Measurements from ENCODE around the gene WDR87.
"Not testable (repeated sequence)": the region's sequence is repeated elsewhere in the genome, so short reads cannot be mapped to it uniquely, and the experiment has no call there.

Gene WDR87

GRCh38 chr19:37869766-37870340, 36.5 kb downstream of the WDR87 start:
- no peak overlapping the region for H2AFZ ChIP-seq (ENCODE audit: low read depth, low read length)
- TF ChIP-seq, protein P1, sequence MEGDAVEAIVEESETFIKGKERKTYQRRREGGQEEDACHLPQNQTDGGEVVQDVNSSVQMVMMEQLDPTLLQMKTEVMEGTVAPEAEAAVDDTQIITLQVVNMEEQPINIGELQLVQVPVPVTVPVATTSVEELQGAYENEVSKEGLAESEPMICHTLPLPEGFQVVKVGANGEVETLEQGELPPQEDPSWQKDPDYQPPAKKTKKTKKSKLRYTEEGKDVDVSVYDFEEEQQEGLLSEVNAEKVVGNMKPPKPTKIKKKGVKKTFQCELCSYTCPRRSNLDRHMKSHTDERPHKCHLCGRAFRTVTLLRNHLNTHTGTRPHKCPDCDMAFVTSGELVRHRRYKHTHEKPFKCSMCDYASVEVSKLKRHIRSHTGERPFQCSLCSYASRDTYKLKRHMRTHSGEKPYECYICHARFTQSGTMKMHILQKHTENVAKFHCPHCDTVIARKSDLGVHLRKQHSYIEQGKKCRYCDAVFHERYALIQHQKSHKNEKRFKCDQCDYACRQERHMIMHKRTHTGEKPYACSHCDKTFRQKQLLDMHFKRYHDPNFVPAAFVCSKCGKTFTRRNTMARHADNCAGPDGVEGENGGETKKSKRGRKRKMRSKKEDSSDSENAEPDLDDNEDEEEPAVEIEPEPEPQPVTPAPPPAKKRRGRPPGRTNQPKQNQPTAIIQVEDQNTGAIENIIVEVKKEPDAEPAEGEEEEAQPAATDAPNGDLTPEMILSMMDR (IDR thresholded peaks at IDR 0.05; ENCODE audit: low read depth, low read length), result no peak
- TF ChIP-seq EZH2phosphoT487 (IDR thresholded peaks at IDR 0.05; ENCODE audit: low read depth), result no peak
- H3K79me2 ChIP-seq (ENCODE audit: low read length), result no peaks in the 10 kb centered on the region
- H3K27ac ChIP-seq (ENCODE audit: low read length), result no peak overlapping the region
- H3K27me3 ChIP-seq (ENCODE audit: low read depth, low read length), result no peaks in the 10 kb centered on the region
- H3K4me2 ChIP-seq (ENCODE audit: low read length), result no peak overlapping the region
- H3K9ac ChIP-seq (ENCODE audit: low read length), result no peak overlapping the region
- H3K9me3 ChIP-seq (ENCODE audit: insufficient read depth, low read length), result peaks cover 6% of the 10 kb centered on the region; the same call in 1 of the 2 replicates
- H3K36me3 ChIP-seq (replicated peaks; ENCODE audit: low read depth, low read length), result no peaks in the 10 kb centered on the region
- H4K20me1 ChIP-seq (ENCODE audit: insufficient read depth, low read length), result no peaks in the 10 kb centered on the region
- no peak overlapping the region for H3K4me3 ChIP-seq (ENCODE audit: low read length)
- H3K4me1 ChIP-seq (ENCODE audit: low read length), result no peaks in the 10 kb centered on the region

DNA sequence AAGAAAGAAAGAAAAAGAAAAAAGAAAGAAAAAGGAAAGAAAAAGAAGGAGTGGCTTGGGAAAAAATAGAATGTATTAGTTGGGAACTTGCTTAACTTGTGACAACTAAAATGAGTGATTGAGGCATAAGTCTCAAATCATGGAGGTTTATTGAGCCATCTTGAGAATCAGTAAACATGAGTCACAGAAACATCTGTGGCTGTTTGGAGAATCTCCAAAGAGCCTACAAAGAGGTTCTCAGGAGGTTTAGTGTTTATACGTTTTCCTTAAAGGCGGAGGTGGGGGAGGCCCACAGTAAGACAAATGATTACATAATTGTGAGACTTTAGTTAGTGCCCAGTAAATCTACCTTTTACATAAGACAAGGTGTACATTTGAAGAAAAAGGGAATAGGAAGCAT, 38.6 kb downstream of the WDR87 start:
- peaks cover 6% of the 10 kb centered on the region; the same call in 1 of the 2 replicates for H3K9me3 ChIP-seq (ENCODE audit: insufficient read depth, low read length)
- H3K36me3 ChIP-seq (replicated peaks; ENCODE audit: low read depth, low read length), result no peaks in the 10 kb centered on the region
- TF ChIP-seq, protein P1 (IDR thresholded peaks at IDR 0.05; ENCODE audit: low read depth, low read length), result no peak
- no peak for TF ChIP-seq EZH2phosphoT487 (IDR thresholded peaks at IDR 0.05; ENCODE audit: low read depth)
- H3K27me3 ChIP-seq (ENCODE audit: low read depth, low read length), result no peaks in the 10 kb centered on the region
- no peak overlapping the region for H2AFZ ChIP-seq (ENCODE audit: low read depth, low read length)
- H3K4me3 ChIP-seq (ENCODE audit: low read length), result no peak overlapping the region
- H3K27ac ChIP-seq (ENCODE audit: low read length), result no peak overlapping the region
- H4K20me1 ChIP-seq (ENCODE audit: insufficient read depth, low read length), result no peaks in the 10 kb centered on the region
- no peak overlapping the region for H3K9ac ChIP-seq (ENCODE audit: low read length)
- H3K4me1 ChIP-seq (ENCODE audit: low read length), result no peaks in the 10 kb centered on the region
- H3K79me2 ChIP-seq (ENCODE audit: low read length), result no peaks in the 10 kb centered on the region
- H3K4me2 ChIP-seq (ENCODE audit: low read length), result no peak overlapping the region

- H4K20me1 ChIP-seq (ENCODE audit: insufficient read depth, low read length); H3K79me2 ChIP-seq (ENCODE audit: low read length); H3K9ac ChIP-seq (ENCODE audit: low read length); H3K4me2 ChIP-seq (ENCODE audit: low read length); H3K9me3 ChIP-seq (ENCODE audit: insufficient read depth, low read length); H3K4me1 ChIP-seq (ENCODE audit: low read length); H2AFZ ChIP-seq (ENCODE audit: low read depth, low read length); H3K36me3 ChIP-seq (replicated peaks; ENCODE audit: low read depth, low read length); H3K27me3 ChIP-seq (ENCODE audit: low read depth, low read length); H3K27ac ChIP-seq (ENCODE audit: low read length); H3K4me3 ChIP-seq (ENCODE audit: low read length): not testable (repeated sequence)
These were observed 40.5 kb downstream of the WDR87 start for GRCh38 chr19:37865930-37866329.

GRCh38 chr19:37864501-37864900, 41.9 kb downstream of the WDR87 start:
- H3K27me3 ChIP-seq (ENCODE audit: low read depth, low read length), result no peaks in the 10 kb centered on the region
- no peak overlapping the region for H3K27ac ChIP-seq (ENCODE audit: low read length)

More at GRCh38 chr19:37864501-37864900, 41.9 kb downstream of the WDR87 start:
- H3K4me1 ChIP-seq (ENCODE audit: low read length), result no peaks in the 10 kb centered on the region
- H3K4me3 ChIP-seq (ENCODE audit: low read length), result no peak overlapping the region
- no peak for TF ChIP-seq EZH2phosphoT487 (IDR thresholded peaks at IDR 0.05; ENCODE audit: low read depth)
- TF ChIP-seq, protein P1 (IDR thresholded peaks at IDR 0.05; ENCODE audit: low read depth, low read length), result no peak
- no peak overlapping the region for H3K9ac ChIP-seq (ENCODE audit: low read length)
- H3K79me2 ChIP-seq (ENCODE audit: low read length), result no peaks in the 10 kb centered on the region
- no peak overlapping the region for H3K4me2 ChIP-seq (ENCODE audit: low read length)
- no peak overlapping the region for H2AFZ ChIP-seq (ENCODE audit: low read depth, low read length)
- H4K20me1 ChIP-seq (ENCODE audit: insufficient read depth, low read length), result no peaks in the 10 kb centered on the region
- no peaks in the 10 kb centered on the region for H3K36me3 ChIP-seq (replicated peaks; ENCODE audit: low read depth, low read length)
- H3K9me3 ChIP-seq (ENCODE audit: insufficient read depth, low read length), result no peaks in the 10 kb centered on the region
